Kidney epithelial cell (primary cell): Measurements from ENCODE around the gene FGFBP2. TPM values are rescaled to one million over a fixed set of nuclear protein-coding genes. Genes with fewer than 3 reads are reported as not detected.

ENCODE experiments used
- DNase-seq: peaks from one replicate; pipeline ENCODE4 v3.0.0-alpha.2; 2010; ENCODE audit warnings: low read depth
- H3K27me3 ChIP-seq: 2 replicates; pipeline ENCODE4 v1.6.0; 2011; ENCODE audit warnings: low read length; ENCODE audit not compliant: control insufficient read depth, insufficient read depth
- H3K36me3 ChIP-seq: 2 replicates; pipeline ENCODE4 v1.5.1; 2011; ENCODE audit warnings: low read length; ENCODE audit not compliant: control insufficient read depth, insufficient read depth
- H3K4me3 ChIP-seq: 2 replicates; pipeline ENCODE4 v1.5.1; 2011; ENCODE audit warnings: low read depth, mild to moderate bottlenecking, control low read depth, low read length
- CTCF ChIP-seq: IDR thresholded peaks from 2 replicates; pipeline ENCODE4 v1.5.1; 2011; ENCODE audit warnings: mild to moderate bottlenecking, moderate library complexity, low read length, control low read depth, inconsistent platforms; ENCODE audit not compliant: insufficient read depth, poor library complexity, severe bottlenecking
- total RNA-seq: library from RNA; depleted of rRNA; stranded (reverse); fragments of >200 nt; gene quantifications from 2 replicates; pipeline ENCODE4 v1.2.3, GENCODE V29; 2015

FGFBP2 gene
- total RNA-seq, 1 donor from 2014 or later, result not detected

- TF ChIP-seq CTCF, result no peak
- H3K4me3 ChIP-seq, result no peak overlapping the region
Measured at GRCh38 chr4:15944895-15945294, 18.1 kb downstream of the FGFBP2 start.

GRCh38 chr4:15942283-15942682, 20.7 kb downstream of the FGFBP2 start:
- no peaks in the 10 kb centered on the region for H3K36me3 ChIP-seq

More at GRCh38 chr4:15944895-15945294, 18.1 kb downstream of the FGFBP2 start:
- no peak for DNase-seq
- Histone ChIP-seq H3K36me3 (no peaks in the 10 kb centered on the region), H3K27me3 (no peaks in the 10 kb centered on the region)

GRCh38 chr4:15938640-15939039, 24.3 kb downstream of the FGFBP2 start, which contains the start of gene FGFBP1:
Gene FGFBP1, minus strand, starts transcription at chr4:15938740. Its CDS starts 2,108 bp downstream, at chr4:15936632.
- Histone ChIP-seq H3K27me3 (no peaks in the 10 kb centered on the region), H3K36me3 (no peaks in the 10 kb centered on the region), H3K4me3 (no peak within 1 kb of the TSS)
- no peak for TF ChIP-seq CTCF
- DNase-seq, result no peak

More at GRCh38 chr4:15942283-15942682, 20.7 kb downstream of the FGFBP2 start:
- no peak for TF ChIP-seq CTCF
- Histone ChIP-seq H3K4me3 (no peak overlapping the region), H3K27me3 (no peaks in the 10 kb centered on the region)
- no peak for DNase-seq

GRCh38 chr4:15938182-15938581, 24.8 kb downstream of the FGFBP2 start:
- H3K4me3 ChIP-seq, result no peak overlapping the region
- no peak for TF ChIP-seq CTCF
- DNase-seq, result no peak
- no peaks in the 10 kb centered on the region for H3K36me3 ChIP-seq
- no peaks in the 10 kb centered on the region for H3K27me3 ChIP-seq

GRCh38 chr4:15936495-15936894, 26.5 kb downstream of the FGFBP2 start:
- Histone ChIP-seq H3K36me3 (no peaks in the 10 kb centered on the region), H3K27me3 (no peaks in the 10 kb centered on the region), H3K4me3 (no peak overlapping the region)
- no peak for DNase-seq
- TF ChIP-seq CTCF, result no peak
